Activated naive CD4-positive, alpha-beta T cell (primary cell): ENCODE data around the gene CXorf49.

Experiments used
- DNase-seq, 4 experiments: peaks; one replicate each; lab custom pipeline; 2025; lab: John Stamatoyannopoulos, UW

CXorf49 gene

DNA sequence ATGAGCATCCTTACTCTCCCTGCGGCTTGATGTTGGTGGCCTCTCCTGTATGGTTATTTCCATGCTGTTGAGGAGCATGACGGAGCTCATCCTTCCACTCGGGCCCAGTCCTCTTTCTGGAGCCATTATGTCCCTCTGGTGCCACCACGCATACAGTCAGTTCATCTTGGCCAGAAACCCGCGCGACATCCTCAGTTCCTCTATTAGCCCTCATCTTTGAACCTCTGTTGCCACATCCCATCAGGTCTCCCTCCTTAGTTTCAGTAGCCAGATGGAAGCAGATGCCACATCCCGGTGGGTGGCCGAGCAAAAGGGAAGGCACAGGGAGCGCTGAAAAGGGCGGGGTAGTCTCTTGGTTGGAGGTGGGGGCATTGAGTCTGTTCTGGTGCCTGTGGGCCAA, 46.1 kb downstream of the CXorf49 start:
- no peak for DNase-seq

DNA sequence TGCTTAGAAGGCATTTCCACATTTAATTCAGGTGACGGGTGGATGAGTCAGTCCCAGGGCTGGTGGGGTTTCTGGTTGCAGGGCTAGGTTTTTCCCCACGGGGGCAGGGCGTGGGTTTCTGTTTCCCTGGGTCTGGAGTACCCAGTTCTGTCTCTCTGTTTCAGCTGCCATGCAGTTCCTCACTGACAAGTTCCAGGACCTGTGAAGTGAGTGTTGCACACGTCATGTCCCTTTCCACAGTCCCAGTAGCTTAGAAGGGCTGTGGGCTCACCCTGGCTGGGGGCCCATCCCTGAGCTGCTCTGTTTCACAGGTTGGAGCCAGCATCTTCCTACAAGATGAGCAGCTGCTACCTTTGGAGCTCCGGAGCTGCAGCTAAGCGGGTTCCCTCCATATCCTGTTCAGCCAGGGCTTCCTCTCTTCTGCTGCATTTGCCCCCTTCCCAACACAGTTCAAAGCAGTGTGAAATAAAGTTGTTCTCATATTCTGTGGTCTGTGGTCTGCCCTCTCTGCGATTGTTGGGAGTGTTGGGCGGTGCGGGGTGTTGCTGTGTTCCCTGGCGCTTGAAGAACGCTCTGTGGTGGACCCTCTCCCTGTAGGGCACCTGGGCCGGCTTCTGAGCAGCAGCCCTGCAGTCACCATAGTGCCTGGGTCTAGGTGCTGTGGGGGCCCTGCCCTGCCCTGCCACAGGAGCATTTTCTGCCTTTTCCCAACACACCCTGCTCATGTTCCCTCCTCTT, 46.9 kb downstream of the CXorf49 start:
- DNase-seq: peak in 1 of 4 experiments; percentile 7

DNA sequence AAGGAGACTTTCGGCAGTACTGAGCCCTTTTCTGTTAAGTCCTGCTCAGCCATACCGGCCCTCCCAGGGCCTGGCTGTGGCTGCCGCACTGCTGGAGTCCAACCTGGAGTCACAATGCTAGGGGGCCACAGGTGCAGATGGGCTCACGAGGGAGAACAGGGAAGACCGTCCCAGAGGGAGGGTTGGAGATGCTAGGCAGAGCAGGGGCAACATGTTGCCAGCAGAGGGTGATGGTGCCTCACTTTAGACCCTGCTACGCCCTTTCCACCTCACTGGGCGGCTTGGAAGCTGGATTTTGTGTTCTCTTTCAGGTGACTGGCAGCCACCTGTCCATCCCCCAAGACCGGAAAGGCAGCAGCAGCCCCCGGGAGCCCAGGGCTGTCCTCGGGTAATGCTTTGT, 48.1 kb downstream of the CXorf49 start:
- peak in 1 of 4 experiments; percentile 3 for DNase-seq

DNA sequence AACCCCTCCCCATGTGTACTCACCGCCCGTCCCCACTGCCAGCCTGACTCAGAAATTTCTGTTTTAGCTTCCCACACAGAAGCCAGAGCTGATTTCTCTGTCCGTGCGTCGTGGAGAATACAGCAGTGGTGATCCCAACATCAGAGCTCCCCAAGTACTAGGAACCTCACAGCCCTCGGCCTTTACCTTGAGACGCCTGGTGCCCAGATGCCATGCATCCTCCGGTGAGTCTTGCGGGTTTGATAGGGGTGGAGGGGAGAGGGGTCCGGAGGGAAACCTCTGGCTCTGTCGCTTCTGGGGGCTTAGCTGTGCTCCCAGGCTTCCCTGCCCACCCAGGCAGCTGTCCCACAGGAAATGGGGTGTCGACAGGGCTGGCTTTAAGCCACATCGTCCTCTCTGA, 48.6 kb downstream of the CXorf49 start:
- no peak for DNase-seq

DNA sequence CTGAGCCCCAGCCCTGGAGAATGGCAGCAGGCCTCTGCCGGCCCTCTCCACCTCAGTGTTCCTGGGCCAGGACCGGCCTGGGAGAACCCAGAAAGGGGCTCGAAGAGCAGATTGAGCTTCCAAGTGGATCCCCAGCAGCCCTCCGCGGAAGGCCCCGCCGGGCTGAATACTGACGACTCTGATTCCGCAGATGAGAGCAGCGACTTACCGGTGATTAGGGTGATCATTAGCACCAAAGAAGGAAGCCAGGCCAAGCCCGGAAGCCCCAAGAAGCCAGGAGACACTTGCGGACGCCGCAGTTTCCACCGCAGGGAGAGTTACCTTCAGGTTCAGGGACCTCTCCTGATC, 49.9 kb downstream of the CXorf49 start:
- no peak for DNase-seq

DNA sequence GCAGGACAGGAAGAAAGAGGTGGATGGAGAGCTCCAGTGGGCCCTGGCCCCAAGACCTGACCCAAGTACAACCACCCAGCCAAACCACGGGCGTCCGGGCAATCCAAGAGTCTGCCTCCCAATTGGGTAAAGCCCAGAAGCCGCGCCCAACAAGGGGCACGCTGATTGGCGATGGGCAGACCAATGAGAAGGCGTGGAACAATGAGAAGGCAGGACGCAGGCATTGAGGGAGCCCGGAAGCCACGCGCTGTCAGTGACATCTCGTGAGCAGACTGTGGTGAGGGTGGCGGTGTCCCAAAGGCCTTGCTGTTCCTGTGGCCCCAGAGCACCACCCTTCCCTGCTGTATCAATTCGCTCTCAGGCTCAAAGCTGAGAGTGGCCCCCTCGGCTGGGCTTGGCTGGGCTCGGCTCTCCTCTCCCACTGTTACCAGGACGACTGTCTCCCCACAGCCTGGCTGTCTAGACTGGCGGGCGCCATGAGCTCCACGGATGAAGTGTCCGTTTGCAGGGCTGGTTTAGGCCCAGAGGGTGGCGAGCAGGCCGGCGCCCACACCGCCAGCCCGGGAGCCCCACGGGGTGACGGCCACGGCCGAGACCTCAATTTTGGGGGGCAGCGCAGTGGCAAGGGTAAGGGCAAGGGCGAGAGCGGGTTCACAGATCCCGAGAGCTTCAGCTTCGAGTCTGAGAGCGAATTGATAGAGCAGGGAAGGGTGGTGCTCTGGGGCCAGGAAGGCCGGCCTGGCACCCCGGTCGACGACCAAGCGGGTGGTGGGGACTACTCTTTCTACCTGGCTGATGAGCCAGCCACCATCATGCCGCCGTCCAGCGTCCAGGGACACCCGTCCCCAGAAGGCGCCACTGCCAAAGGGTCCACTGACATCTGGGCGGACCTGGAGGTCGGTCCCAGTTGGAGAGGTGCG, 50.5 kb downstream of the CXorf49 start, which contains the start of gene LOC101059915:
Gene LOC101059915, plus strand, starts transcription at position 219 of the 920 bp plus-strand sequence.
- no peak for DNase-seq

DNA sequence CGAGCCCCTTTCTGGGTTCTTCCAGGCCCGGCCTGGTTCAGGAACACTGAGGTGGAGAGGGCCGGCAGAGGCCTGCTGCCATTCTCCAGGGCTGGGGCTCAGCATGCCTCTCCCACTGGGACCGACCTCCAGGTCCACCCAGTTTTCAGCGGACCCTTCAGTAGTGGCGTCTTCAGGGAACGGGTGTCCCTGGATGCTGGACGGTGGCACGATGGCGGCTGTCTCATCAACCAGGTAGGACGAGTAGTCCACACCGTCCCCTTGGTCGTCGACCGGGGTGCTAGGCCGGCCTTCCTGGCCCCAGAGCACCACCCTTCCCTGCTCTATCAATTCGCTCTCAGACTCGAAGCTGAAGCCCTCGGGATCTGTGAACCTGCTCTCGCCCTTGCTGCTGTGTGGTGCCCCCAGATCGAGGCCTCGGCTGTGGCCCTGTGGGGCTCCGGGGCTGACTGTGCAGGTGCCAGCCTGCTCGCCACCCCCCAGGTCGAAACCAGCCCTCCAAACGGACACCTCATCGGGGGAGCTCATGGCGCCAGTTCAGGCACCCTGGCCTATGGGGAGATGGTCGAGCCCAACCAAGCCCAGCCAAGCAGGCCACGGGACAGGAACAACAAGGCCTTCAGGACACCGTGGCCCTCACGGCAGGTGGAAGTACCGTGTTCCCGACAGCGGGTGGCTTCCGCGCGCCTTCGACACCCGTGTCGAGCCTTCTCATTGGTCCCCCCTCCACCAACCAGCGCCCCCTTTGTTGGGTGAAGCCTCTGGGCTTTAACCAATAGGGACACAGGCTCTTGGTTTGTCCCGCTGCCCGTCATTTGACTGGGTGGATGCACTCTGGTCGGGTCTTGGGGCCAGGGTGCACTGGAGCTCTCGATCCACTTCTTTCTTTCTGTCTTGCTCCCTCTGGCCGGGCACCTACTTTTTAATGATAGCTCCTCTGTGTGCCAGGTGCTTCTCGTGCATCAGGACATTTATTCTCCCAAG, 51.6 kb downstream of the CXorf49 start:
- DNase-seq: no peak

DNA sequence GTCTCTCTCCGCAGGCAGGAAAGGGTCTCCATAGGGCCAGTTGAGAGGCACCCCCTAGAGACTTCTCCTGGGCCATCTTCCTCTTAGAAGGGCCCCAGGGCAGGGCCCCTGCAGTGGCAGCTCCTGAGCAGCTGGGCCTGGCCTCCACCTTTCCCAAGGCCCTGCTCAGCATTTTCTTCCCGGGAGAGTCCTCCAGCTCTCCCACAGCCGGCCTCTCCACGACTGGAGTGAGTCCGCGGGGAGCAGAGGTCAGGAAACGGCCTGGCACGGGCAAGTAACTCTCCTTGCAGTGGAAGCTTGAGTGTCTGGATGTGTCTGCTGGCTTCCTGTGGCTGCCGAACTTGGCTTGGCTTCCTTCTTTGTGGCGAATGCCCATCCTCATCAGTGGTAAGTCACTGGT, 52.3 kb downstream of the CXorf49 start:
- no peak for DNase-seq

DNA sequence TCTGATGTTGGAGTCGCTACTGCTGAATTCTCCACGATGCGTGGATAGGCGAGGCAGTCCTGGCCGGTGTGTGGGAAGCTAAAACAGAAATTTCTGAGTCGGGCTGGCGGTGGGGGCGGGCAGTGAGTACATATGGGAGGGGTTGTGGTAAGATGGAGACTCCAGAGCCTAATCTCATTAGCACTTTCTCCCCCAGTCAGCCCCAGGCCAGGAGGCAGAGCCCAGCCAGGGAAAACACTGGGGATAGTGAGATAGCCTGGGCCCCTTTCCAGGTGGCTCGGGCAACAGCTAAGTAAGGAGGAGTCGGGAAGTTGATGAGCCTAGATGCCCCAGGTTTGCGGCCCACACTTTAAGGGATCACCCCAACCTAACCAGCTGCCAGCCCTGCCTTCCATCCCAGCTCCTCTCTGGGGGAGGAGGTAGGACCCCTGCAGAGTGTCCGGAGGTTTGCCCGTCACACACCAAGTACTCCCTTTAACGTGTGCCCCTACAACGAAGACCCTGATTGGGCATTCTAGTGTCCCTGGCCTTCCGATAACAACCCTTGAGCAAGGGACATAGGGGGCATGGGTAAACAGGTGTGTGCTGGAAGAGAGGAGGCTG, 53.1 kb downstream of the CXorf49 start:
- no peak for DNase-seq
